ENCODE data around the gene ADAM11.

ADAM11 gene

DNA sequence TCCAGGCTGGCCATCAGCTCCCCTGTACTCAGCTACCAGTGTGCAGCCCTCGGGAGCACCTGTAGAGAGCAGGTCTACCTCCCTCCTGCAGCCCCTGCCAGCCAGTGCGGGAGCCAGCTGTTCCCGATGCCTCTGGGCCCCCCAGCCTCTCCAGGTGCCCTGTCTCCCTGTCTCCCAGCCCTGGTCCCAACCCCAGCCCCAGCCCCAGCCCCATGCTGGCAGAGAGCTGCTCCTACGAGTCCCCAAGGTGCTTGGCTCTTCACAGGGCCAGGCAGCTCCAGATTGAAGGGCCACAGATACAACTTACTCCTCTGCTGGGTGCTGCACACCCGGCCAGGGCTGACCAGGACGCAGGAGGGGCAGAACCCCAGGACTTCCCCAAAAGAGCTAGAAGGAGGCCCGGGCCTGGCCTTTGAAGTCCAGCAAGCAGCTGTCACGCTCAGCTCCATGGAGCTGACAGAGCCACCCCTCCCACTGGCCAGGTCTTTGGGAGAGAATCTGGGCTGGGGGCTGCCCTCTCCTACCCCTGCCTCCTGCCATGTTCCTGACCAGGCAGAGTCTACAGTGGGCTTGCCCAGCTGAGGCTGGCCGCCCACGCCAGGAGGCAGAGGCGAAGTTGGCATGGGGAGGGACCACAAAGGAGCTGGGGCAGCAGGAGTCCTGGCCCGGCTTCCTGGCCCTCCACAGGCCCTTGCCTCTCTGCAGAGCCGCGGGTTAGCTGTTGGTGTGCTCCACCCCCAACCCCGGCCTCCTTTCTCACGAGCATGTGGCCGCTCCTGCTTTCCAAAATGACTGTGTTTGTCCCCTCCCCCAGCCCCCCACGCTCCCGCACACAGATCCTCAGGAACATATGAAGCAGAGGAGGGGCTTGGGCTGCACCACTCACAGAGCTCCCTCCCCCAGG, 9.5 kb upstream of the ADAM11 start:
- TF ChIP-seq EZH2phosphoT487 (conservative IDR thresholded peaks at IDR 0.05; ENCODE audit: low read length), result no peak
- TF ChIP-seq, protein P1, sequence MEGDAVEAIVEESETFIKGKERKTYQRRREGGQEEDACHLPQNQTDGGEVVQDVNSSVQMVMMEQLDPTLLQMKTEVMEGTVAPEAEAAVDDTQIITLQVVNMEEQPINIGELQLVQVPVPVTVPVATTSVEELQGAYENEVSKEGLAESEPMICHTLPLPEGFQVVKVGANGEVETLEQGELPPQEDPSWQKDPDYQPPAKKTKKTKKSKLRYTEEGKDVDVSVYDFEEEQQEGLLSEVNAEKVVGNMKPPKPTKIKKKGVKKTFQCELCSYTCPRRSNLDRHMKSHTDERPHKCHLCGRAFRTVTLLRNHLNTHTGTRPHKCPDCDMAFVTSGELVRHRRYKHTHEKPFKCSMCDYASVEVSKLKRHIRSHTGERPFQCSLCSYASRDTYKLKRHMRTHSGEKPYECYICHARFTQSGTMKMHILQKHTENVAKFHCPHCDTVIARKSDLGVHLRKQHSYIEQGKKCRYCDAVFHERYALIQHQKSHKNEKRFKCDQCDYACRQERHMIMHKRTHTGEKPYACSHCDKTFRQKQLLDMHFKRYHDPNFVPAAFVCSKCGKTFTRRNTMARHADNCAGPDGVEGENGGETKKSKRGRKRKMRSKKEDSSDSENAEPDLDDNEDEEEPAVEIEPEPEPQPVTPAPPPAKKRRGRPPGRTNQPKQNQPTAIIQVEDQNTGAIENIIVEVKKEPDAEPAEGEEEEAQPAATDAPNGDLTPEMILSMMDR (IDR thresholded peaks at IDR 0.05; ENCODE audit: insufficient read depth, low read length, poor library complexity, severe bottlenecking), result no peak
- no peaks in the 10 kb centered on the region for H3K27me3 ChIP-seq (ENCODE audit: low read length)
- H3K4me2 ChIP-seq (ENCODE audit: low read depth, low read length, poor library complexity, severe bottlenecking), result no peak overlapping the region
- H3K4me3 ChIP-seq (ENCODE audit: insufficient read depth, low read length, poor library complexity, severe bottlenecking), result no peak overlapping the region
- H3K9me2 ChIP-seq (replicated peaks; ENCODE audit: insufficient read depth, low read length), result no peaks in the 10 kb centered on the region
- no peaks in the 10 kb centered on the region; the same call in 1 of the 2 replicates for H3K36me3 ChIP-seq (ENCODE audit: low read length)
- no peaks in the 10 kb centered on the region for H3F3A ChIP-seq (ENCODE audit: insufficient read depth)
- no peak overlapping the region for H2AFZ ChIP-seq (ENCODE audit: low read depth, low read length, severe bottlenecking)
- no peaks in the 10 kb centered on the region for H3K79me2 ChIP-seq (ENCODE audit: insufficient read depth, low read length)
- no peaks in the 10 kb centered on the region for H3K9me3 ChIP-seq (ENCODE audit: insufficient read depth, low read length)
- no peaks in the 10 kb centered on the region for H4K20me1 ChIP-seq (ENCODE audit: low read depth, low read length)
- H3K27ac ChIP-seq (ENCODE audit: low read depth, low read length), result no peak overlapping the region
- no peak overlapping the region for H3K9ac ChIP-seq (ENCODE audit: low read length)

DNA sequence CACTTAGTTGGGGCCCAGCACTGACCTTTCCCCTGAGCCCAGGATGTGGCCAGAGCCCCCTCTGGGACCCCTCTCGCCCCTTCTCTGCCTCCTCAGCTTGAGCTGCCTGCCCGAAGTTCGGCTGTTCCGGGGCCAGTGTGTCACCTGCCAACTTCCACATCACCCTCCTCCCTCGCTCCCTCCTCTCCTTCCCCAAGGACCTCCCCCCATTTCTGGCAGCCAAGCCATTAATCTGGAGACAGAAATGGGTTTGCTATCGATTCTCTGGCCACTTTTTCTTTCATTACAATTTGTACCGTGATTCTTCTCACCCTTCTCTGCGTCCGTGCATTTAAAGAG, 8.8 kb upstream of the ADAM11 start:
- H3K27me3 ChIP-seq (ENCODE audit: low read length), result no peaks in the 10 kb centered on the region
- no peaks in the 10 kb centered on the region for H3K79me2 ChIP-seq (ENCODE audit: insufficient read depth, low read length)
- H3F3A ChIP-seq (ENCODE audit: insufficient read depth), result no peaks in the 10 kb centered on the region
- H4K20me1 ChIP-seq (ENCODE audit: low read depth, low read length), result no peaks in the 10 kb centered on the region
- no peak overlapping the region for H3K4me3 ChIP-seq (ENCODE audit: insufficient read depth, low read length, poor library complexity, severe bottlenecking)
- no peaks in the 10 kb centered on the region for H3K9me3 ChIP-seq (ENCODE audit: insufficient read depth, low read length)
- no peaks in the 10 kb centered on the region for H3K9me2 ChIP-seq (replicated peaks; ENCODE audit: insufficient read depth, low read length)
- no peak overlapping the region for H3K4me2 ChIP-seq (ENCODE audit: low read depth, low read length, poor library complexity, severe bottlenecking)
- no peak overlapping the region for H3K9ac ChIP-seq (ENCODE audit: low read length)
- H2AFZ ChIP-seq (ENCODE audit: low read depth, low read length, severe bottlenecking), result no peak overlapping the region
- TF ChIP-seq EZH2phosphoT487 (conservative IDR thresholded peaks at IDR 0.05; ENCODE audit: low read length), result no peak
- TF ChIP-seq, protein P1 (IDR thresholded peaks at IDR 0.05; ENCODE audit: insufficient read depth, low read length, poor library complexity, severe bottlenecking), result no peak
- H3K27ac ChIP-seq (ENCODE audit: low read depth, low read length), result no peak overlapping the region
- H3K36me3 ChIP-seq (ENCODE audit: low read length), result no peaks in the 10 kb centered on the region

DNA sequence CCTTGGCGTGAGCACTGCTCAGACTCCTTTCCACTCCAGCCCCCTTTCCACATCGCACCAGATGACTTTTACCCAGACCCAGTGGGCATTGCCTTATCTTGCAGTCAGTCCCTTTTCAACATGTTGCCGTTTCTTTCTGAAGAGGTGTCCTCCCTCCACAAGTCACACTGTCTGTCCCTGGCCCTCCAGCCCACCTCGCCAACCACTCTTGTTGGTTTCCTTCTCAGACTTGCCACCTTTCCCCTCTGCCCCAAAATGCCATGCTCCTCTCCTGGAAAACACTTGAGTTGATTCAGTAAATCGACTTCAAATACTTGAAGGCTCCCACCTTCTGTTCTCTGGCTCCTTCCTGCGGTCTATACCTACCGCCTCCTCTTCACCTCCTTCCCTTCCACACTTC, 7.5 kb upstream of the ADAM11 start:
- Histone ChIP-seq H3K36me3 (ENCODE audit: low read length) (no peaks in the 10 kb centered on the region), H3K4me2 (ENCODE audit: low read depth, low read length, poor library complexity, severe bottlenecking) (no peak overlapping the region), H3K9ac (ENCODE audit: low read length) (no peak overlapping the region), H4K20me1 (ENCODE audit: low read depth, low read length) (no peaks in the 10 kb centered on the region), H3K9me3 (ENCODE audit: insufficient read depth, low read length) (no peaks in the 10 kb centered on the region), H3K79me2 (ENCODE audit: insufficient read depth, low read length) (no peaks in the 10 kb centered on the region), H3K9me2 (replicated peaks; ENCODE audit: insufficient read depth, low read length) (no peaks in the 10 kb centered on the region), H3K27me3 (ENCODE audit: low read length) (no peaks in the 10 kb centered on the region), H3K4me3 (ENCODE audit: insufficient read depth, low read length, poor library complexity, severe bottlenecking) (no peak overlapping the region), H3K27ac (ENCODE audit: low read depth, low read length) (no peak overlapping the region), H2AFZ (ENCODE audit: low read depth, low read length, severe bottlenecking) (no peak overlapping the region), H3F3A (ENCODE audit: insufficient read depth) (no peaks in the 10 kb centered on the region)
- TF ChIP-seq, protein P1 (IDR thresholded peaks at IDR 0.05; ENCODE audit: insufficient read depth, low read length, poor library complexity, severe bottlenecking), result no peak
- no peak for TF ChIP-seq EZH2phosphoT487 (conservative IDR thresholded peaks at IDR 0.05; ENCODE audit: low read length)
